Peyer's patch (tissue), 4 donors: Measurements from ENCODE around the gene MRPL43.

Experiments
- CTCF ChIP-seq, 6 experiments: fragments of 450-650 bp in 4 of 6; fragments of 200-600 bp in 2 of 6; sonication (generic) in 1 of 6; IDR thresholded peaks; one replicate each; pipeline ENCODE4 v1.5.1; 2017 to 2019; ENCODE audit warnings: antibody characterized with exemption in 6 of 6, mild to moderate bottlenecking in 3 of 6, moderate library complexity in 1 of 6
- POLR2A ChIP-seq, 2 donors: fragments of 450-650 bp; IDR thresholded peaks; one replicate each; pipeline ENCODE4 v1.5.1; 2017; ENCODE audit warnings: antibody characterized with exemption in 2 of 2, mild to moderate bottlenecking in 2 of 2, moderate library complexity in 2 of 2

DNA sequence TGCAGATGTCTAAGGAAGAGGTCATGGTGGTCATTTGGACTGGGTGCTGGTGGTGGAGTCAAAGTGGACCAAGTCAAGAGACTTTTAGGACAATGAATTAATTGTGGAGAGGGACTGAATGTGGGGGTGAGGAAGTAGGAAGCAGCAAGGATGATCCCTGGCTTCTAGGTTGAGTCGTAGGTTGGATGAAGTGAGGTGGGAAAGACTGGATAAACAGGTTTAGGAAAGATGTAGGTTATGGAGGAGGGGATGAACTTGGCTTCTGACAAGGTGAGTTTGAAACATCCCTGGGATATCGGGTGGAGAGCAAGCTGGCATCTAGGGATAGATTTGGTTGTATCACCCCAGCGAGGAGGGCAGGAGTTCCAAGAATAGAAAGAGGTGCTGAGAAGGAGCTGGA is 10.4 kb downstream of the MRPL43 start:
- no peak for TF ChIP-seq CTCF (IDR thresholded peaks at IDR 0.05)
- TF ChIP-seq POLR2A (IDR thresholded peaks at IDR 0.05): no peak
